NCI-H2081 (cell line): Measurements from ENCODE around the gene CDH13.

ENCODE experiments used
- DNase-seq, 2 experiments: peaks; one replicate each; lab custom pipeline; 2025; lab: John Stamatoyannopoulos, UW

CDH13 gene

GRCh38 chr16:83579436-83579835, 952.7 kb downstream of the CDH13 start:
- DNase-seq = no peak

- no peak for DNase-seq
Observed at GRCh38 chr16:83581082-83581481, 954.3 kb downstream of the CDH13 start.

- DNase-seq = no peak
Observed at GRCh38 chr16:83581994-83582747, 955.4 kb downstream of the CDH13 start.

DNA sequence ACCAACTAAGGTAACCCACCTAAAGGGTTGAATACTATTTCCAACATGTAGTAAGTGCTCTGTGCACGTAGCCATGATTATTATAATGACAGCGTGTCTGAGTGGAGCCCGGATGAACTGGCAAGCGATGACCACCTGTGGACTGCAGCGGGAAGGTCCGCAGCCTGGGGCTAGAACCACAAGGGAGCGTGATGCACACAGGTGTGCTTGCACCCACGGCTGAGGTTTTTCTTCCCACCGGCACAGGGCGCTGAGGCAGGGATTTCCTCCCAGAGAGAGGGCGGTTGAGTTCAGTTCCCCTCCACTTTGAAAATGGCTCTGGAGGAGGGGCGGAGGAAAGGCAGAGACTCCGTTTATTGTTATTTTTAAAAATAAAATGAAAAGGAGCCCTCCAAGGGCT, 959.3 kb downstream of the CDH13 start:
- no peak for DNase-seq

DNA sequence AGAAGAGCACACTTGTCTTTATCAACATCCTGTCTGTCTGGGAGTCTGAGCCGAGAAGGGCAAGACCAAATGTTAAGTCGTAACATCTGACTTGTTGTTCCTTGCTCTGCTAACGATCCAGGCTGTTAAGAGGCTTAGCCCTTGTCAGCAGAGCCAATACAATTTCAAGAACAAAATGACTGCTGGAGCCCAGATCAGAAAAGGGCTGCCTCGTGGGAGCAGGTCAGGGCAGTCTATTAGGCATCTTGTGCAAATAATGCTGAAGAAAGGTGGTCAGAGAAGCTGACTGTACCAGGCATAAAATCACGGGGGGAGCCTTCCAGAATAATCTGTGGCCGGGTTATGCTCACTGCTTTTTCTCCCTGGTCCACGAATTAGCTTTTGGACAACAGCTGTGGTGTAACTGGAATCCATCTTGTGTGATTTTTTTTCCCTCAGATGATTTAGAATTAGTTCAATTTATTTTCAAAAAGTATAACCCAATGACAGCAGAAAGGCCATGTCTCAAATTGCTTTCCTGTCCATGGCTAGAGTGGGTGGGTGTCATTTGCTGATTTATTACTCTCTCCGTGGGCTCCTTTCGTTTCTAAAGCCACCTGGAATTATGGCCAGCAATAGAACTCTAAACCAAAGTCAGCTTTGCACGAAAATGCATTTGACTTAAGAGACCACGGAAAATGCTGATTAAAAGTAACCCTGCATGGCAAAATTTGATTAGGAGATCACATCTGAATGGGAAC, 959.9 kb downstream of the CDH13 start:
- DNase-seq = no peak

- no peak for DNase-seq
Observed at GRCh38 chr16:83587201-83587600, 960.4 kb downstream of the CDH13 start.

DNA sequence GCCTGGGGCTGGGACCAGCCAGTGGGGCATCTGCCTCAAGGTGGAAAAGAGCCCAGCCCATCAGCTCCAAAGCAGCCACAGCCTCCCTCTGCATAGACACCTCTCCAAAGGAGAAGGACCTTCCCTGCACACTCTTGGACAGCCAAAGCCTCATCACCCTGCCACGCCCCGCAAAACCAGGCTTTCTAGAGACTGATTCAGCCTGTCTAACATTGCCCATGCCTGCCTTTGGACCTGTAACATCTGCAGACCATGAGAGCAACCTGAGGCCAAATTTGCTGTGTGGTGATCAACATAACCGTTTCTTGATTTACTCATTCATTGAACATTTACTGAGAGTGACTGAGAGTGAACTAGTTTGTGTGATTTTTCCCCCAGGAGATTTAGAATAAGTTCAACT, 961.3 kb downstream of the CDH13 start:
- DNase-seq = no peak

DNA sequence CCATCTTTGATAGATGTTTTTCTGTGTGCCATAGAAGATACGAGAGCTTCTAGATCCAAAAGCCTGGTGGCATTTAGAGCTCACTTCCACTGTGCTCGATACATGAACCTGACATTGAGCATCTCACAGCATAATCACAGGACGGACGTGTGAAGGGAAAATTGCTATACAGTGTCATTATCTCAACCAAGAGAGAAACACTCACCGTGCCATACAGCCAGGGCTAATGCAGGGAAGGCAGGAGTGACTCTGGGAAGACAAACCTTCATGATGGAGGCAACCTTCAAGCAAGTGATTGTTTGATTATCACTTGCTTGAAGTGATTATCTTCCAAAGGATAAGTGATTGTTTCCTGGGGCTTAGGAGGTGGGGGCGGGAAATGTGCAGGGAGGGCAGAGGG, 962.8 kb downstream of the CDH13 start:
- DNase-seq = no peak

GRCh38 chr16:83592778-83593177, 966.0 kb downstream of the CDH13 start:
- DNase-seq = no peak

DNA sequence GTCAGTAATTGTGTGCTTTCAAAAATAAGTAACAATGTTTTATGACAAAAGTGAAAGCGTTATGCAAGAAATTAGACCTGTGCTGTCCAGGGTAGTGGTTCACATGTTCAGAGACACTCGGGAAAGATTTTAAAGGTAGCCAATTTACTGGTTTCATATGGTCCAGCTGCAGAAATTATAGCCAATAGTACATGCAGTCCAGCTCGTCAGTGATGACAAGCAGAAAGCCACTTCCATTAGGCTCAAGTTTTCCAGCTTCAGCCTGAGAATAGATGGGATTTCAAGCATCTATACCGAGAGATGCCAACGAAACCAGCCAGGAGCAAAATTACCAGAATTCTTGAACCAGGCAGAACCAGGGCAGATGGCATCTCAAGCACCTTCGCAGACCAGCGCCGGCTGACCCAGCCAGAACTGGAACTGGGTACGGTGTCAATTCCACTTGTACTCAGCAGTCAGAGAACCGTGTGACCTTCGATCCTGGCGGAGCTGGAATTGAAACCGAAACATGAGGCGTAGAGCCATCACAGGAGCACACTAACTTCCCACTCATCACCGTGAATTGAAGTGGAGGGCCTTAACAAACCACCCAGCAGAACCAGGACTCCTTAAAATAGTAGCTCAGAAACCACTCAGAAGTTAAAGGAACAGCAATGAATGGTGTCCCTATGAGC, 973.2 kb downstream of the CDH13 start:
- no peak for DNase-seq

- no peak for DNase-seq
Observed at GRCh38 chr16:83602761-83603722, 976.3 kb downstream of the CDH13 start.

DNA sequence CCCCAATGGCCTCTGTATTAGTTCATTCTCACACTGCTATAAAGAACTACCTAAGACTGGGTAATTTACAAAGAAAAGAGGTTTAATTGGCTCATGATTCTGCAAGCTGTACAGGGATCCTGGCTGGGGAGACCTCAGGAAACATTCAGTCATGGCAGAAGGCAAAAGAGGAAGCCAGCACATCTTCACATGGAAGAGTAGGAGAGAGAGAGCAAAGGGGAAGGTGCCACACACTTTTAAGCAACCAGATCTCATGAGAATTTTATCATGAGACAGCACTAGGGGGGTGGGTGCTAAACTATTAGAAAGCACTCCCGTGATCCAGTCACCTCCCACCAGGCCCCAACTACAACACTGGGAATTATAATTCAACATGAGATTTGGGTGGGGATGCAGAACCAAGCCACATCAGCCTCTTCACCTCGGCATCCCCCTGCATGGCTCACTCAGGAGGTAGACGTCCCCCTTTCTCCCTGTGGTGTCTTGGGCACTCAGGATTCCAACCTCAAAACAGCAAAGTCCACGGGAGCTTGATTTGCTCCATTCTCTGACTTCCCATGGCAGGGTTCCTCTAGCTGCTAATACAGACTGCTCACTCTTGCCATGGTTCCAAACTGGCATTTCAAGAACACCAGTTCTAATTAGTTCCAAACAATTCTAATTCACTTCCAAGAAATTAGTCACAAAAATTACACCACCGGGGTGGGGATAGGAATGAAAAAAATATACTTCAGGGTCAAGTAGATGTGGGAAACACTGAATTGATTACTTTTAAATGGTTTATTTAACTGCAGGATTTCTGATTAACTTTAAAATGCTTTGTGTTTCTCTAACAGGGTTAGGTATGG, 977.2 kb downstream of the CDH13 start:
- no peak for DNase-seq

DNA sequence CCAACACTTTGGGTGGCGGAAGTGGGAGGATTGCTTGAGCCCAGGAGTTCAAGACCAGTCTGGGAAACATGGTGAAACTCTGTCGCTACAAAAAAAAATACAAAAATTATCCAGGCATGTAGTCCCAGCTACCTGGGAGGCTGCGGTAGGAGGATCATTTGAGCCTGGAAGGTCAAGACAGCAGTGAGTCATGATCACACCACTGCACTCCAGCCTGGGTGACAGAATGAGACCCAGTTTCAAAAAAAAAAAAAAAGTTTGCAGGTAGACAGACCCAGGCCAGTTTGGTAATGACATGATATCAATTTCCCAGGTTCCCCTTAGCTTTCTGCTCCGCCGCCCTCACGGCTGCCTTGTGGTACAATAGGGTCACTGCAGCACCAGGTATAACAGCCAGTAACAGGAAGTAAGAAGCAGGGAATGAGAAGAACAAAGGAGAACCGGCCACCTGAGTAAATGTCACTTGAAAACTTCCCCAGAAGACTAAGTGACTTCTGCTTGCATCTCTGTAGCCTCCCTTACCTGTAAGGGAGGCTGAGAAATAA, 979.8 kb downstream of the CDH13 start:
- DNase-seq = no peak

- DNase-seq = no peak
Observed at GRCh38 chr16:83609178-83609577, 982.4 kb downstream of the CDH13 start.

DNA sequence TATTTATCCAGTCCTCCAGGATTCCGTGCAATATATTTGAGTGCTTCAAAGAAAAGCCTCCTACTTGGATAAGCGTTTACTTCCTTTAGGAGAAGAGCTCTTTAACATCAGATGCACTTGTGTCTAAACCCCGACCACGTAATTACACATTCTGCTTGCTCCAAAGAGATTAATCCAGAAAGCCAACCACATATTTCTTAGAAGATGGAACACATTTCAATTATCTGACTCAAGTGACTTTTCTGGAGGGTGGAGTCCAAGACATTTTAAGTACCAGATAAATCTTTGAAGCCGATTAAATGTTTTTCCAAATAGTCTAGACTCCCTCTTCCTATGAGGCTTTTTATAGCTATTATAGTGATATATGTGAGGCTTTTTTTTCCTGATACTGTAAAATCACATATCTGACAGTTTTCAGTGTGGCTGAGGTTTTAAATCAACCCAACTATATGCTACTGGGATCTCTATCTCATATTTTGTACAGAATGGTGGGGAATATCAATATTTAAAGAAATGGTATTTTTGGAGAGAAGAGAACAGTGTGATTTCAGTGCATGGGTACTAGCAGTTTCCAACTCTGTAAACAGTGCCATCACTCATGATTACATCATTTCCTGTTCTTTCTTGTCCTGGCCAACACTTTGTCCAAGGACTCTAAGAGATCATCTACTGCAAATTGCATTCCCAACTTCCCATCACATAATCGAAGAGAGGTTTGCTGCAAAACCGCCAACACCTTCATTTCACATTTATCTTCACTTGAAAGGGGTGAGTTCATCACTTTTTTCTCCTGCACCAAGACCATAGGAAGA, 988.6 kb downstream of the CDH13 start:
- no peak for DNase-seq

GRCh38 chr16:83615953-83616350, 989.2 kb downstream of the CDH13 start:
- DNase-seq = no peak

- no peak for DNase-seq
Observed at GRCh38 chr16:83619381-83620150, 992.8 kb downstream of the CDH13 start.

- DNase-seq = no peak
Observed at GRCh38 chr16:83622010-83622409, 995.2 kb downstream of the CDH13 start.
